ENCODE measurements around the gene CSAD. TPM values are rescaled to one million over a fixed set of nuclear protein-coding genes. Genes with fewer than 3 reads are reported as not detected.
A peak's percentile ranks its signal among the peaks of the same experiment; 100 is the strongest.

Gene CSAD
- total RNA-seq, 4 donors from 2014 or later: 4.1 to 67.6 (median 42.6) TPM

DNA sequence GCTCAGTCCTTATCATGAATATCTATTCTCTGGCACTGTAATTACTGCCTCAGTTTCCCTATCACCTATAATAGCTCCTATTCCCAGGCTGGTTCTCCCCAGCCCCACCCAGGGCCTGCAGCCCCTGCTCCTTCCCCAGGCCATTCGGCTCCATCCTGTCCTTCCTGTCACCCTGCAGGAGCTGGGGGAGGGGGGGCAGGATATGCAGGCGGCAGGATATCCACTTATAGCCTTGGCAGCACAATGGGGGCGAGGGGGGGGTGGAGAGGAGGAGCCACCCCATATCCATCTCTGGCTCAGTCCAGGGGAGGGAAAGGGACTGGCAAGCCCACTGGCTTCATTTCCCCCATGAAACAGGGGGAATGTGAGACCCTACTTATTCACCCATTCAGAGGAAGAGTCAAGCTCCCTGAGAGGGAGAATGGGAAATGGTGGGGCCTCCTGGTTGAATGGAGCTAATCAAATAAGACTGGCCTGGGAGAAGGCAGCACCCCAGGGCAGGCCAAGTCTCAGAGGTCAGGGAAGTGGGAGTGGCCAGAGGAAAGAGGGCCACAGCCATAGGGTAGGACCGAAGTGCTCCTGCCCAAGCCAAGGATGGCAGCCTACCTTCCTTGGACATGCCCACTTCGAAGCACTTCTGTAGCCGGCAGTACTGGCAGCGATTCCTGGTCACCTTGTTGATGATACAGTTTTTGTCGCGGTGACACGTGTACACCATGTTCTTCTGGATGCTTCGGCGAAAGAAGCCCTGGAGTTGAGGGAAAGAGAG, 34.1 kb upstream of the CSAD start:
- no peaks in the 10 kb centered on the region for H3K9me3 ChIP-seq
- TF ChIP-seq, protein P1, sequence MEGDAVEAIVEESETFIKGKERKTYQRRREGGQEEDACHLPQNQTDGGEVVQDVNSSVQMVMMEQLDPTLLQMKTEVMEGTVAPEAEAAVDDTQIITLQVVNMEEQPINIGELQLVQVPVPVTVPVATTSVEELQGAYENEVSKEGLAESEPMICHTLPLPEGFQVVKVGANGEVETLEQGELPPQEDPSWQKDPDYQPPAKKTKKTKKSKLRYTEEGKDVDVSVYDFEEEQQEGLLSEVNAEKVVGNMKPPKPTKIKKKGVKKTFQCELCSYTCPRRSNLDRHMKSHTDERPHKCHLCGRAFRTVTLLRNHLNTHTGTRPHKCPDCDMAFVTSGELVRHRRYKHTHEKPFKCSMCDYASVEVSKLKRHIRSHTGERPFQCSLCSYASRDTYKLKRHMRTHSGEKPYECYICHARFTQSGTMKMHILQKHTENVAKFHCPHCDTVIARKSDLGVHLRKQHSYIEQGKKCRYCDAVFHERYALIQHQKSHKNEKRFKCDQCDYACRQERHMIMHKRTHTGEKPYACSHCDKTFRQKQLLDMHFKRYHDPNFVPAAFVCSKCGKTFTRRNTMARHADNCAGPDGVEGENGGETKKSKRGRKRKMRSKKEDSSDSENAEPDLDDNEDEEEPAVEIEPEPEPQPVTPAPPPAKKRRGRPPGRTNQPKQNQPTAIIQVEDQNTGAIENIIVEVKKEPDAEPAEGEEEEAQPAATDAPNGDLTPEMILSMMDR (IDR thresholded peaks at IDR 0.05): no peak
- TF ChIP-seq POLR2A (IDR thresholded peaks at IDR 0.05): no peak
- intact Hi-C loops (cut with DNase I; ENCODE audit: low total_unique reads): loop anchor here (5.0 to 10.0 kb wide), 2 partner anchors 37 to 70 kb away; a partner anchor contains a TSS
- H3K4me3 ChIP-seq: no peak overlapping the region
- H3K4me1 ChIP-seq: peaks cover 0 to 16% of the 10 kb centered on the region in 2 donors
- H3K27me3 ChIP-seq: no peaks in the 10 kb centered on the region
- H3K27ac ChIP-seq: peak overlapping the region; percentile 37 to 40
- no peaks in the 10 kb centered on the region for H3K36me3 ChIP-seq
- peak in 1 of 2 donors; percentile 71 for DNase-seq

DNA sequence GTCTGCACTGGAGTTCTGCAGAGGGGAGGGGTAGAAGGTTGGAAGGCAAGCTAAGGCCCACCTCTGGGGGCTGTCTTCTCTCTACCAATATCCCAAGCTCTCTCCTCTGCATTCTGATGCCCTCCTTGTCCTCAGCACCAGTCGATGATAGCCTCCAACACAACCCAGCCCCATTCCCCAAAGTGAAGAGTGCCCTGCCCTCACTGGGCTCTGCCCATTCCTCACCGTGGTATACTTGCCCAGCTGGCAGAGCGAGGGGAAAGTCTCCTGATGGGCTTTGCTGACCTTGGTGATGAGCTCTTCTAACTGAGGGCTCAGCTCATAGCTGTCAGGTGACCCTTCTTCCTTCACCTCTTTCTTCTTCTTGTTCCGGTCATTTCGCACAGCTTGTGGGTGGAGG, 33.5 kb upstream of the CSAD start:
- Histone ChIP-seq H3K36me3 (no peaks in the 10 kb centered on the region), H3K4me1 (peaks cover 0 to 16% of the 10 kb centered on the region in 2 donors)
- no peak for DNase-seq

DNA sequence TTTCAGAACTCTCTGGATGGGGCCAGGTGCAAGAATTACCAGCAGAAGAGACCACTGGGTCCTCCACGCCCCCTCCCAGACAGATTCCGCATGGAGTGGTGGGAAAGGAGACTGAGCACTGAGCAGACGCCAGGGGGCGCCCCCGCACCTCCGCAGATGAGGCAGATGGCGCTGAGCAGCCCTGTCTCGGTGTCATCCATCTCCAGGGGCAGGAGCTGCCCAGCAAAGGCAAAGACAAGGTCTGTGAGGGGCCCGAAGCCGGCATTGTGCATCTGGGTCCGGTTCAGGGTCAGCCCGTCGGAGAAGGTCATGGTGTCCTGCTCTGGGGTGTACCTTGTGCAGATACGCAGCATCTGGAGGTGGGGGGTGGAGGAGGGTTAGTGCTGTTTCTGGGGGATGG, 32.6 kb upstream of the CSAD start:
- Histone ChIP-seq H3K27me3 (no peaks in the 10 kb centered on the region), H3K9me3 (no peaks in the 10 kb centered on the region), H3K36me3 (no peaks in the 10 kb centered on the region), H3K27ac (no peak overlapping the region), H3K4me1 (peaks cover 6 to 16% of the 10 kb centered on the region in 2 donors), H3K4me3 (no peak overlapping the region)
- peak; percentile 82 to 84 for DNase-seq
- intact Hi-C loops (cut with DNase I; ENCODE audit: low total_unique reads): loop anchor here (10.0 kb wide), 1 partner anchor 71 kb away; no protein-coding TSS in a partner anchor
- TF ChIP-seq POLR2A (IDR thresholded peaks at IDR 0.05): peak in 1 of 2 donors; percentile 30
- TF ChIP-seq, protein P1 (IDR thresholded peaks at IDR 0.05): peak; percentile 94 to 98 (median 96)

More for the DNA sequence above, 33.5 kb upstream of the CSAD start:
- TF ChIP-seq POLR2A (IDR thresholded peaks at IDR 0.05): no peak
- TF ChIP-seq, protein P1 (IDR thresholded peaks at IDR 0.05): no peak
- Histone ChIP-seq H3K9me3 (no peaks in the 10 kb centered on the region), H3K27ac (peak overlapping the region; percentile 24 to 37), H3K27me3 (no peaks in the 10 kb centered on the region), H3K4me3 (no peak overlapping the region)
- intact Hi-C loops (cut with DNase I; ENCODE audit: low total_unique reads): loop anchor here (10.0 kb wide), 1 partner anchor 71 kb away; no protein-coding TSS in a partner anchor

DNA sequence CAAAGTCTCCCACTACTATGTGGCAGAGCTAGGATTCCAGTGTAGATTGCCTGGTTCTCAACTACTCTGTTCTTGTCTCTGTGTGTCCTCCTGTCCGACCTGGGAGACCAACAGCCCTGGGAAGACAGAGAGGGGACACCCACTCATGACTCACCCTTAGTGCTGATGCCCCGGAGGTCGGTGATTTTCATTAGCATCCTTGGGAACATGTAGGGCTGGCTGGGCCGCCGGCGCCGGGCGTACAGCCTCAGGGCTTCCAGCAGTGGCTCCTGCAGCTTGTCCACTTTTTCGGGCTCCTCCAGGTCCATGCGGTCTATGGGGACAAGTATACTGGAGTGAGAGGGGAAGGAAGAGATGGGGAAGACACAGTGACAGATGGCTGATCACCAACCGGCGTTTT, 32.2 kb upstream of the CSAD start:
- Histone ChIP-seq H3K9me3 (no peaks in the 10 kb centered on the region), H3K4me3 (no peak overlapping the region), H3K36me3 (no peaks in the 10 kb centered on the region), H3K4me1 (peaks cover 6 to 14% of the 10 kb centered on the region in 2 donors), H3K27me3 (no peaks in the 10 kb centered on the region), H3K27ac (no peak overlapping the region)
- intact Hi-C loops (cut with DNase I; ENCODE audit: low total_unique reads): loop anchor here (10.0 kb wide), 1 partner anchor 72 kb away; no protein-coding TSS in a partner anchor
- no peak for DNase-seq
- no peak for TF ChIP-seq POLR2A (IDR thresholded peaks at IDR 0.05)
- TF ChIP-seq, protein P1 (IDR thresholded peaks at IDR 0.05): no peak

Measured in uterus (tissue), 4 donors.